A673 (cell line): ENCODE results near the gene FAM131B.
A peak's percentile ranks its signal among the peaks of the same experiment; 100 is the strongest.

Experiments used
- CTCF ChIP-seq: fragments of 300-800, 200-600 bp; sonication (generic); conservative IDR thresholded peaks from 2 replicates; pipeline ENCODE4 v1.5.1; 2017; ENCODE audit warnings: low read depth, mild to moderate bottlenecking, antibody characterized with exemption, low read length, moderate library complexity, mixed read lengths
- EZH2 ChIP-seq: fragments of 200-600 bp; sonication (generic); IDR thresholded peaks from 2 replicates; pipeline ENCODE4 v1.6.1; 2017; ENCODE audit warnings: borderline replicate concordance, low read depth, mild to moderate bottlenecking, mixed read lengths, antibody characterized with exemption, low read length; ENCODE audit not compliant: poor library complexity, severe bottlenecking

DNA sequence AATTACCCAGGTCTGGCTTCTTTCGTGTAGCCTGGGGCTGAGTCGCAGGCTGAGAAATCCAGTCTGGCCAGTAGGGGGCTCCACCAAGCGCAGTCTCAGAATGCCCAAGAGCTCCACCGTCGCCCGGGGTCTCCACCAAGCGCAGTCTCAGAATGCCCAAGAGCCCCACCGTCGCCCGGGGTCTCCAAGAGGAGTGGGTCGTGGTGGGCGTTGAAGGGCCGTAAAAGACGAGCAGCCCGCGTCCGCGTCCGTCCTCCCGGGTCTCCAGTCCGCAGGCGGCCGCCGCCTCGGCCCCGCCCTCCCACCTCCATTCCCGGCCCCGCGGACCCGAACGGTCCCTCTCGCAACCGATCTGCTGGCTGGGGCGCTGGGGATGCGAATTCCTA lies 17.7 kb upstream of the FAM131B start:
- TF ChIP-seq CTCF (peak; percentile 93), EZH2 (no peak)
